ENCODE results near the gene GSG1L2.

GSG1L2 gene

GRCh38 chr17:9801505-9801904, 20.4 kb downstream of the GSG1L2 start:
- TF ChIP-seq CTCF (IDR thresholded peaks at IDR 0.05), result no peak

GRCh38 chr17:9798724-9799123, 23.2 kb downstream of the GSG1L2 start:
- TF ChIP-seq CTCF (IDR thresholded peaks at IDR 0.05), result no peak

GRCh38 chr17:9798008-9798407, 23.9 kb downstream of the GSG1L2 start:
- TF ChIP-seq CTCF (IDR thresholded peaks at IDR 0.05), result no peak

- TF ChIP-seq CTCF (IDR thresholded peaks at IDR 0.05), result no peak
These were observed 29.6 kb downstream of the GSG1L2 start for GRCh38 chr17:9792181-9792840.

- TF ChIP-seq CTCF (IDR thresholded peaks at IDR 0.05), result no peak
These were observed 30.7 kb downstream of the GSG1L2 start, which contains the start of gene DHRS7C for GRCh38 chr17:9790889-9791876. Gene DHRS7C, minus strand, starts transcription at chr17:9791592. Its CDS starts 308 bp downstream, at chr17:9791284.

GRCh38 chr17:9790316-9790715, 31.6 kb downstream of the GSG1L2 start:
- TF ChIP-seq CTCF (IDR thresholded peaks at IDR 0.05), result no peak

- TF ChIP-seq CTCF (IDR thresholded peaks at IDR 0.05), result no peak
These were observed 33.3 kb downstream of the GSG1L2 start for GRCh38 chr17:9788601-9789000.

Data from LNCAP (cell line).